Skin of body (tissue), 2 donors: ENCODE measurements around the gene SLC46A3. TPM values are rescaled to one million over a fixed set of nuclear protein-coding genes. Genes with fewer than 3 reads are reported as not detected.
"Not testable (repeated sequence)": the region's sequence is repeated elsewhere in the genome, so short reads cannot be mapped to it uniquely, and the experiment has no call there.

Source experiments
- DNase-seq: peaks from one replicate; lab custom pipeline; 2025; lab: John Stamatoyannopoulos, UW
- total RNA-seq: library from RNA; depleted of rRNA; stranded (reverse); fragments of >200 nt; gene quantifications from one replicate; pipeline ENCODE4 v1.2.3, GENCODE V29; 2014

Gene SLC46A3
- total RNA-seq, 1 donor from 2014 or later = 2.3 TPM

DNA sequence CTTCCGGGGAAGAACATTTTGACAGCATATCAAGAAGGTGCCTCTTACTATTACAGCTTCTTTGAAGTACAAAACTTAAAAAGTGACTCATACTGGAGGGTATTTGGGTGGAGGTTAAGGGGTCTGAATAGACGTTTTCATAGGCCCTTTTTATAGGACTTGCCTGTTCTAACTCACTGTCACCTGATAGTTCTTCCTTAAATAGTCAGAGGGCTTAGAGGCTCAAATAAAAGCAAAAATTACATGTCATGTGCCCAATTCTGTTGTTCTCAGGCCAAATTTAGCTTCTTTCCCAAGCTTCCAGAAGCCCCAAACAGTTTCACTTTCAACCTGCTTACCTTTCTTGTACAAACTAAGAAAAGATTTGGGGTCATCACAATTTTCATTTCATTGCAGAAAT is 16.1 kb upstream of the SLC46A3 start:
- DNase-seq = no peak

DNA sequence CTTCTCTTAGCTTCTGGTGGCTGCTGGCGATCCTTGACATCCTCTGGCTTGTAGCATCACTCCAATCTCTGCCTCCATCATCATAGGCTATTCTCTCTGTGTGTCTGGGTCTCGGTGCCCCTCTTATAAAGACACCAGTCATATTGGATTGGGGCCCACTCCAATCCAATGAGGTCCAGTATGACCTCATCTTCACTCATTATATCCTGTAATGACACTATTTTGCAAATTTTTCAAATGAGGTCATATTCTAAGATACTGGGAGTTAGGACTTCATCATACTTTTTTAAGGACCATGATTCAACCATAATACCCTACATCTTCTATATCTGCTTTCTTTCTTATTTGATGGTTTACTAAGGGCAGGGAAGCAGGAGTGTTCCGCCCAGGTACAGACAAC is 12.0 kb upstream of the SLC46A3 start:
- DNase-seq = no peak

DNA sequence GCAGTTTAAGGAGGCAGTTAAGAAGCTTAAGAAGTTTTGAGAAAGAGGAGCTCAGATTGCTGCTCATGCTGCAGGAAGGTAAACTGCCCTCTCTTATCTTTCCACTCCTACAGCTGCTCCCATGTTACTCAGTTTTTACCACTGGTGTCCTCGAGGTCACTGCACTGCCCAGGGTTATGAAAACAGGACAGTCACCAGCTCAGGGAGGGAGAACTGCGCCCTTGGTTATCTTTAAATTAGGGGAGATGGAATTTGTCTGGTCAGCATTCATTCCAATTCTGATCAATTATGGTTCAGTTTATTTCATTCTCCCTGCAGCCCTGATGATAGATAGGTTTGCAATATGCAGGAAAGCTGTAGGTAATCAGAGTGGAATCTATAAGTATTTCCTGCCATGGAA is 10.8 kb upstream of the SLC46A3 start:
- DNase-seq = no peak

DNA sequence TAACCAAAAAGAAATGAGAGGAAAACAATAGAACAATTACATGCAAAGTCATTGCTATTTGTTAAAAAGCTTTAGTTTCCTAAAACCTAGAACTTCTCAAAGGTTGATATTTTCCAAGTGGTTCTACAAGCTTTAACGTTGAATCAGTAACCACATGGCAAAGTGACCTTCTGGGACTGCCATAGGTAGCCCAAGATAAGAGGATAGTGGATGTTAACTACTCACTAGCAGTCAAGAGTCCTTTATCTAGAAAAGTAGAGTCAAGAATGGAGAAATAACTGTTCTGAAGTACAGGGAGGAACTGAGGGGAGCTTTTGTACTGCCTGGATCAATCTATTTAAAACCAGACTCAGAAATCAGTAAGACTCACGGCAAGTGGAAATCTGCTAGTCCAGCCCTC is 9.9 kb upstream of the SLC46A3 start:
- no peak for DNase-seq

DNA sequence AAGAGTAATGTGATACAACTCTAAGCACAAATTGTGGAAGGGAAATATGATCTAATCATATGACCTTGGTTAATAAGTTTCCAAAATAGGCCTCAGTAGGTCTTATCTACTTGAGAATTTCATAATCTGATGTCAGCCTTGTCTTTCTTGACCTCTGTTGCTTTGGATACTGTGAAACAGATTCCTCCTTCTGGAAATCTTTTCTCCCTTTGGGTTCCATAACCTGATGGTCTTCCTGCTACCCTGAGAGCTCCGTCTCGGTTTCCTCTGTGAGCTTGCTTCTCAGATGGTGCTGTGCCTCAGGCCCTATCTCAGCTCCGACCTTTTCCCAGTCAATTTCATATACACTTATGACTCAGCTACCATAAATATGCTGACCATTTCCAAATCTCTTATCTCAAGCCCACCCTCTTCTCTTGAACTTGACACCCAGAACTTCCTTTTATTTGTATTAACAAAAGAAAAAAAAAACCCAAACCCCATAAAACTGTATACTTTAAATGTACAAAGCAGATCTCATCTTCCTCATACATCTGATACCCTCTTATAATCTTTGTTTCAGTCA is 6.4 kb upstream of the SLC46A3 start:
- DNase-seq = no peak

DNA sequence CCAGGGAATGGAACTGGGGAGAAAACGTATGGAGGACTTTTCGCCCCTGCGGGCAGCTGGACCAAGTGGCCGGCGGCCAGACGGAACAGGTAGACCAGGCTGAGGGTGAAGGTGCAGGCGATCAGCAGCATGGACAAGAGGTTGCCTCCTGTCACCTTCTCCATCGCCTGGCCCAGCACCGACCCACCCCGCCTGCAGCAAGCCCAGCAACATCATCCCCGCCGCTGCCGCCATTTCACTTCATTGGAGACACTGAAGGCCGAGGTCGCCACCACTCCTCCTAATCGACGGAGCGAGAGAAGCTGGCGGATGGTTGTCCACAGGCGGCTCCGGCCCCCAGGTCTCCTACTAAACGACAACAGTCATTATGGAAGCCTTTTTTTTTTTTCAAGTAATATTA is 5.0 kb upstream of the SLC46A3 start:
- no peak for DNase-seq

DNA sequence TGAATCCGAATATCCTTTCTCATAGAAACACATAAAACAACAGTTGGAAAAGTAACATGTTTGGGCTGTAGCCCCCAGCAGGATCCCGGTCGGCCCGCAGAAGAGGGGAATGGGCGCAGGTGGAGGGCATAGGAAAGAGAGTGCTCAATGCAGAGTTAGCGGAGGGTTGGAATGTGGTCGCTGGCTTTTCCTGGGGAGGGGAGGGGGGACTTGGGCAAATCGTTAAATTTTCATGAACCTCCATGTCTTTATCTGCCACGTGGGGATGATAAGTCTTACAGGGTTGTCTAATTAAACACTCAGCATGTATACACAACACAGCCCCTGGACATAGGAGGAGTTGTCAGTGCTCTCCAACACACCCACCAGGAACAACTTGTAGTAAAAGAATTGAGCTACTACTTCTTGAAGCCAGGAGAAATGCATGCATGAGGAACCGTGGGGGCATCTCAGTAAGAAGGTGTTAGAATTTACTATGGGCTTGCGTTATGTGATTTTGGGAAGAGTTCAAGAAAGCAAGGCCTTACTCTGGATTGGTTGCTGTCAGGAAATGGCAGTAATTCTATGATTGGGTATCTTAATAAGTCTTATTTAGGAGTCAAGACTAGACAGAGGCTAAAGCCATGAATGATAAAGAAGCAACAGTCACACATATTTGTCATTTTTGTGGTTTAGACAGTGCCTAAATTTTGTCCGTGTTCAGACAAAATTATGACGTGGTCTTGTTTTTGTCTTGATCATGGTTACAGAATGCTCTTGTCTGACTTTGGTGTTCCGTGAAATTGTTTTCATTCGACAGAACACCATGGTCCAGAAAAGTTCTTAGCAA is 671 bp upstream of the SLC46A3 start:
- peak; percentile 2 for DNase-seq

DNA sequence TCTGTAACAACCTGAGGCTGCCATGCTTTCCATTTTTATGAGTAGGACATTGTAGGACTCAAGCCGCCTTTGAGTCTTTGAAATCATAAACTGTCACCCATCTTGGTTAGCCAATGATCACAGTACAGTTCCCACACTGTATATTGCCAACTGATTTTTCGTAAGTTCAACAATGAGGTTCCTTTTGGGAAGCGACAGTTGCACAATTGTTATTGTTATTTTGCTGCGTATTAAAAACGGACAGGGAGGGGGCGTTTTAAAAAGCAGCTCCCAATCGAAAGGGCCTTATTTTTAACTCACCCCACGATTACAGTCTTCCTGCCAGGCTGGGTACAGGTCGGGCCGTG is 601 bp downstream of the SLC46A3 start:
- no peak for DNase-seq

DNA sequence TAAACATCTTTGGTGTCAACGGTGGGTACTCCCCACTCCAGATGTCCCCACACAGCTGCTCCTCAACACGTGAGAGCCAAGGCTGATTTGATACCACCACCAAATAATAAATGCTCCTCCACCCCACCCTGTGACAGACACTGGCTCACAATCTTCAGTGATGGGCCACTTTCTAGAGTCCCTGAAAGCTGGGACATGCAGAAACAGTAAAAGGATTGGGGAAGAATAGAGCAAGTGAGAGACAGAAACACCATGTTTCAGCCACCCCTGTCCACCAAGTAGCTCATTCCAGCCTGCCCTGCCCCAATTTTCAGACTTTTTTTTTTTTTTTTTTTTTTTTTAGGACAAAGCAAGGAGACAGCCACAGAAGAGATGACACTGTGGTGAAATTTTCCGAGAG is 1.6 kb downstream of the SLC46A3 start:
- no peak for DNase-seq

DNA sequence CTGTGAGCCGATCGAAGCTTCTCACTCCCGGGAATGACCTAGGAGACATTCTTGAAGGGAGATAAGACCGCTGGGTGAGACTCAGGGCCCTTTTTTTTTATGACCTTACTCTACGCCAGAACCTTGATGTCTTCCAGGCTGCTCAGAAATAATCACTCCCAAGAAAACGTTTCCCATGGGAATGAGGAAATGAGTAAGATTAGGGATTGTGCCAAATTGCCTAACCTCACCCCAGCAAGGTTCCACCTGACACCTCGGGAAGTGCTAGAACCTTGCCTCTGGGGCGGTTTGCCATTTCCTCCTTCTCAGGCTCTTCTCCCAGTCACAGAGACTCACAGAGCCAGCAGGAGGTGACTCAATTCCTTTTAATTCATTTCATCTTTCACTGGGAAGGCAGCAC is 2.3 kb downstream of the SLC46A3 start:
- DNase-seq = no peak

DNA sequence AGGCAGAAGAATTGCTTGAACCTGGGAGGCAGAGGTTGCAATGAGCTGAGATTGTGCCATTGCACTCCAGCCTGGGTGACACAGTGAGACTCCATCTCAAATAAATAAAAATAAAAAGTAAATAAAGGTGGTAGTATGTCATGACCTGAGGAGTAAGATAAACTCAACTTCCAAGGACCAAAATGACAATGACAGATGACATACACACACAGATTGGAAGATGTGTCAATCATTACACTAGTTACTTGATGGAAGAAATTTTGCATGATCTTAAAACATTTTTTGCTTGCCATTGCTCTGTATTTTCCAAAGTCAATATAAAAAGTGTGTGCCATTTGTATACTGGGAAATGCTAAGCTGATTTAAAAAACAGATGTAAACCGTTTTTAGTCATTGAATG is 4.1 kb downstream of the SLC46A3 start:
- no peak for DNase-seq

DNA sequence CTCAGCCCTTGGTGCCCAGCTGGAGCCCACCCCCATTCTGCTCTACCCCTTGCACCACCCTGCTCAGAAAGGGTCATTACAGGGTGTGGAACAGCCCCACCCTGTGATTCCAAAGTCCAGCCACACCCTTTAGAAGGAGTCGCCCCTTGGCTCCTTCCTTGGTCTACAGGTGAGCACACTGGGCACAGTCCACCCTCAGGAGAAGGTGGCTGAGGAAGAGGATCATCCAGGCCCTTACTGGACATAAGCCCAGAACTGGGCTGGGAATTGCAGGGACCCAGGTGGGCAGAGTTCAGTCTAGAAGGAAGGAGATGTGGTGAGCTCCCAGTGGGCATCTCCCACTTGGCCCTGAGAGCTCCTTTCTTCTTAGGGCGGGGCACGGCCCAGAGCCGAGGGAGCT is 8.6 kb downstream of the SLC46A3 start:
- no peak for DNase-seq

DNA sequence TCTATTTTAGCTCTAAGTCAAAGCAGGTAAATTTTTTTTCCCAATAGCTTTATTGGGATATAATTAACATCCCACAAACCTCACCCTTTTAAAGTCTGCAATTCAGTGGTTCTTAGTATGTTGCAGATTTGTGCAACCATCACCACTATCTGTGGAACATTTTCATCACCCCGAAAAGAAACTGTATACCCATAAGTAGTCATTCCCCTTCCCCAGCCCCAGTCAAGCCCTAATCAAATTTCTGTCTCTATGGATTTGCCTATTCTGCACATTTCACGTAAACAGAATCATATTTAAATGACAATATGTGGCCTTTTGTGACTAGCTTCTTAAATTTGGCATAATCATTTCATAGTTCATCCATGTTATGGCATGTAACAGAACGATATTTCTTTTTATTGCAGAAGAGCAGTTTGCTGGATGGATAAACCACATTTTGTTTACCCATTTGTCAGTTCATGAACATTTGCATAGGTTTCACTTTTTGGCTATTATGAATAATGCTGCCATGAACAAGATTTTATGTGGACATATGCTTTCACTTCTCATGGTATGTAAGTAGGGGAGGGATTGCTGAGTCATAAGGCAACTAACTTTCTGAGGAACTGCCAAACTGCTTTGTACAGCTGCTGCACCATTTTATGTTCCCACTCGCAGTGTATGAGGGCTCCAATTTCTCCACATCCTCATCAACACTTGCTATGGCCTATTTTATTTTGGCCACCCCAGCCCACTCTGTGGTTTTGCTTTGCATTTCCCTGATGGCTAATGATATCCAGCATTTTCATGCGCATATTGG is 10.9 kb downstream of the SLC46A3 start:
- peak; percentile 87 for DNase-seq

DNA sequence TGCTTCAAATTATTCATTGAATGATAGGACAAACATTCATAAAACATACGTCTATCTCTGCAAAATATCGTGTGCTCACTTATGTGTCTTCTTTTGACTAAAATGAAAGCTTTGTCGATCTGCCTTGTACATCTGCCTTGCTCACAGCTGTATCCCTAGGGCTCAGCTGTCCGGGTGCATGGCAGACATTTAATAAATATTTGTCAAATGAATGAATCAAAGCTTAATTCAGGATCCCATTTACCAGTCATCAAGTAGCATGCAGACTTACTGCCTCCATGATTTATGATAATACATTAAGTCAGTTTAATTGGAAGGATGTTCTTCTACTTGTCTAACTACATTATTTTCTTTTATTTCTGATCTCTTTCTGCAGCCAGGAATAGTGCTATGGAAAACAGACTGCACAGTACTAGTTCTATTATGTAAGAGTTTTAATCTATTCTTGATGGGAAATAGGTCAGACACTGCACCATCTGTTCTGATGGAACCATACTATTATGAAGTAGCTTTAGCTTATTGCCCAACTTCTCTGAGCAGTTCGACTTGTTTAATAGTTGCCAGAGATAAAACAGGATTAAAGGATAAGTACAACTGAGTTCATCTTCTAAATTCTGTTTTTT is 13.2 kb downstream of the SLC46A3 start:
- DNase-seq = peak; percentile 51

DNA sequence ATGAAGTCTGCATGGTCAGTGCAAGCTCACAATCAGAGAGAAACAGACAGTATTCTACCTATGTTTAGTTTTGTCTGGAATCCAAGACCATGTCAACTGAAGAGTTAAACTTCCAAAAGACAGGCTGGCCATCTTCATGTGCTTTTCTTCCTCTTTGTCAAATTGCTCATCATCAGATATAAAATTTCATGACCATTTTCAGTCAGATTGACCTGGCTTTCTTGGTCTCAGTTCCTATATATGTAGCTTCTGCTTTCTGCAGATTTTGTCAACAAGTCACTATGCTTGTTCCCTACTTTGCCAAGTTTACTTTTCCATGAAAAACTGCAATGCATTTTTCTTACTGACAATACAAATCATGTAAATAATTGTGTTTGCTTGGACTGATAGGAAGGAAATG is 13.9 kb downstream of the SLC46A3 start:
- no peak for DNase-seq

DNA sequence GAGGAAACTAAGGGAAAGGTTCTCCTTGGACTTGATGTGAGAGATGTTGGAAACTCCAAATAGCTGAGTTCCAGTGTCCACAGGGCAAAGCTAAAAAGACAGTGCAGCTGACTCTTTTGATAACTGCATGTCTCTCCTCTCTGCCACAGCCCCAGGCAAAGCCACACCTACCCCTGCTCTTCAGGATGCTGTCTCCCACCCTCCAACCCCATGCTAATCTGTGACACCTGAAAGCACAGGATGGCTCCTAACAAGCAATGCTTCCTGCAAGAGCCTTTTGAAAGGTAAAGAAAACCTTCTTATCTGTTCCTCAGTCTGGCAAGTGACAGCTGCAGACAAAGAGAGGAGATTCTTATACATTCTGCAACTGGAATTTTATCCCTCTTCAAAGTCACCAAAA is 14.5 kb downstream of the SLC46A3 start:
- DNase-seq = no peak

DNA sequence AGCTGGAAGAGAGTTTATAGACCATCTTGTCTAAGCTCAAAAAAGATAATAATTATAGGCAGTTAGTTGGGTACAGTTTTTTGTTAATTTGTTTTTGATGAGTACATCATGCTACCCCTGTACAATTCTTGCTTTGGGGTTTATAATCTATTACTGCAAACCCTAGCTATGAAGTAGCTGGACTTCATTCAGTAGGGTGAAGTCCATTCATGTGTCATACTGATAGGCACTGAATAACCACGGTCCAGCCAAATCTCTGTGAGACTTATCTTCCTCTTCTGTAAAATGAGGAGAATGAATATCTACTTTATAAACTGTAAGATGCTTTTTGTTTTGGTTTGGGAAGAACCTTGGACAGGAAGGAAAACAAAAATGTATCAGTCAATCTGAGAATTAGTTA is 19.5 kb downstream of the SLC46A3 start:
- DNase-seq = no peak

DNA sequence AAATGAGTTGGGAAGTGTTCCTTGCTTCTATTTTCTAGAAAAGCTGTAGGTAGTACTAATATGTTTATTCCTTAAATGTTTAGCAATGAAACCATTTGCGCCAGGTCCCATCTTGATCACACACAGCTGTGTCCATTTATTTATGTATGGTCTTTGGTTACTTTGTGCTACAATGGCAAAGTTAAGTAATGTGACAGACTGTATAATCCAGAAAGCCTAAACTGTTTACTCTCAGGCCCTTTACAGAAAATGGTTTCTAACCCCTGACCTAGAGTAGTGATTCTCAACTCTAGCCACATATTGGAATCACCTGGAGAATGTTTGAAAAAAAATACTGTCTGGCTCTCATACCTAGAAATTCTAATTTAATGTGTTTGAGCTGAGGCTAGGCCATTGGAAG is 21.3 kb downstream of the SLC46A3 start:
- DNase-seq = no peak

DNA sequence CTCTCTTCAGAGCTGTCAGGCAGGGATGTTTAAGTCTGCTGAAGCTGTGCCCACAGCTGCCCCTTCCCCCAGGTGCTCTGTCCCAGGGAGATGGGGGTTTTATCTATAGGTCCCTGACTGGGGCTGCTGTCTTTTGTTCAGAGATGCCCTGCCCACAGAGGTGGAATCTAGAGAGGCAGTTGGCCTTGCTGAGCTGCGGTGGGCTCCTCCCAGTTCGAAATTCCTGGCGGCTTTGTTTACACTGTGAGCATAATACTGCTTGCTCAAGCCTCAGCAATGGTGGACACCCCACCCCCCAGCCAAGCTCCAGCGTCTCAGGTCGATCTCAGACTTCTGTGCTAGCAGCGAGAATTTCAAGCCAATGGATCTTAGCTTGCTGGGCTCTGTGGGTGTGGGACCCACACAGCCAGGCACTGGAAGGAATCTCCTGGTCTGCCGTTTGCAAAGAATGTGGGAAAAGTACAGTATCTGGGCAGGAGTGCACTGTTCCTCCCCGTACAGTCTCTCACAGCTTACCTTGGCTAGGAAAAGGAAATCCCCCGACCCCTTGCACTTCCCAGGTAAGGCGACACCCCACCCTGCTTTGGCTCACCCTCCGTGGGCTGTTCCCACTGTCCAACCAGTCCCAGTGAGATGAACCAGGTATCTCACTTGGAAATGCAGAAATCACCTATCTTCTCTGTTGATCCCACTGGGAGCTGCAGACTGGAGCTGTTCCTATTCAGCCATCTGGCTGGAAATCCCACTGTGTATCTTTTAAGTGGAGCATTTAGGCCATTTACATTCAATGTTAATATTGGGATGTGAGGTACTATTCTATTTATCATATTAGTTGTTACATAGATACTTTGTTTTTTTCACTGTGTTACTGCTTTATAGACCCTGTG is 24.9 kb downstream of the SLC46A3 start:
- DNase-seq = not testable (repeated sequence)

DNA sequence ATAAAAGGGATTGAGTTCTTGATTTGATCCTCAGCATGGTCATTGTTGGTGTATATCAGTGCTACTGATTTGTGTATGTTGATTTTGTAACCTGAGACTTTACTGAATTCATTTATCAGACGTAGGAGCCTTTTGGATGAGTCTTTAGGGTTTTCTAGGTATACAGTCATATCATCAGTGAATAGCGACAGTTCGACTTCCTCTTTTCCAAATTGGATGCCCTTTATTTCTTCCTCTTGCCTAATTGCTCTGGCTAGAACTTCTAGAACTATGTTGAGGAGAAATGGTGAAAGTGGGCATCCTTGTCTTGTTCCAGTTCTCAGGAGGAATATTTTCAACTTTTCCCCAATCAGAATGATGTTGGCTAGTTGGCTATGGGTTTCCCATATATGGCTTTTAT is 32.9 kb downstream of the SLC46A3 start:
- DNase-seq = no peak

DNA sequence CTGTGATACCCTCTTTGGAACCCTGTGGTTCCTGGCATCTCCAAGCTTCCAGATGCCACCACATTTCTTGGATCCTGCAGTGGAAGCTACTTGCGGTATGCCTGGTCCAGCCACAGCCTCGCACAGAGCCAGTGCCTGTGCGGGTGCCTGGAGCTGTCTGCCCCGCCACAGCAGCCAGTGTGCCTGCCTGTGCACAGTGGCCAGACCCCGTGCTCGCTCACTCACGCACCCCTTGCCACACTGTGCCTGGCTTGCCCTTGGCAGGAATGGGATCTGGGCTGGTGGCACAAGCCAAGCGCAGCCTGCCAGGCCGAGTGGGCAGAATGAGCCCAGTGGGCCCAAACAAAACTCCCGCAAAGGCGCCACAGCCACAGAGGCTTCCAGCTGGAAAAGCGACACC is 33.7 kb downstream of the SLC46A3 start:
- DNase-seq = no peak
